ENCODE data around the gene ANKIB1.
A peak's percentile ranks its signal among the peaks of the same experiment; 100 is the strongest.
"Not testable (repeated sequence)": the region's sequence is repeated elsewhere in the genome, so short reads cannot be mapped to it uniquely, and the experiment has no call there.

ANKIB1 gene

GRCh38 chr7:92415225-92415624 lies 169.5 kb downstream of the ANKIB1 start:
- no peak for DNase-seq

DNA sequence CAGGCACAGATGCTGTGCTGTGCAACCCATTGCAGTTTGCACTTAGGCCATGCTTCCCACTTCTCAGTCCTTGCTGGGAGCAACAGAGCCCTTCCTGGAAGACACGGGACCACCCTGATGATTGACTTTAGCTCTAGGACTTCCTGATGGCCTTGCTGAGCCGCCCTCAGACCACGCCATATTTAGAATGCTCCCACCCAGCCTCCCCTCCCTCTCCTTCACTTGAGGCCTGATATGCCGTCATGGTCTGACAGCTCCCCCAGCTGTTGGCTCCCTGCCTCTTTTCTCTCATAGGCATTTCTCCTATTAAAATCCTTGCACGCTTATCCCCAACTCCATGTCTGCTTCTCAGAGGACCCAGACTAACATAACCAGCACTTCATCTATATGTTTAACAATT lies 172.1 kb downstream of the ANKIB1 start:
- no peak for DNase-seq

DNA sequence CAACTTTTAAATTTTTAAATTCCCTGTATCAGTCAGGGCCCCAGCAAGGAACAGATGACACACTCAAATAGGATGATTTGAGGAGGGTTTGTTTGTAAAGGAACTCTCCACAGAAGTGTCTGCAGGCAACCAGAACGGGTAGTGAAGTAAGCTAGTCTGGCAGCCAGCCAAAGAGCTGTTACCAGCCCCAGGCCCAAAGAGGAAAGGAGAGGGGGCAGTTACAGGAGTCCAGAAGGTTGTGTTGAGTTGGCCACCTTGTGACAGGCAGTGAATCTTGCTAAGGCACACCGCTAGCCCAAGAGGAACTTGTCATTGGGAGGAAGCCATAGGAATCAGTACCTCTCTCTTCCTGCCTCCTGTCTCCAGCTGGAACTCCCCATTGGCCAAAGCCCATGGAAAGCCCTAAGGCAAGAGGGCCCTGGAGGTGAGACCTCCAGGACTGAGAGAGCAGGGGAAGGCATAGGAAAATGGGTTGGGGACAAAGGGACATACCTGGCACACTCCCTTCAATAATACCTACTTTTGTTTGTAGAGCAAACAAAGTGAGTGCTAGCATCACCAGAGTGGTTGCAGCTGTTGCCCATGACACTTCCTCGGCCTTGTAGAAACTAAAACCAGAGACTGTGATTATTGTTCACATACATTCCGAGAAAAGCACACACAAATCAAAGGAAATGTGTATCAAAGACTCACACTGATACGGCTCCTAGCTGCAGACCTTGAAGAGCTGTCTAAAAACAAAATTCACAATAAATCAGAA lies 176.1 kb downstream of the ANKIB1 start:
- no peak for DNase-seq

- no peak for DNase-seq
Observed at GRCh38 chr7:92422926-92423325, 177.2 kb downstream of the ANKIB1 start.

DNA sequence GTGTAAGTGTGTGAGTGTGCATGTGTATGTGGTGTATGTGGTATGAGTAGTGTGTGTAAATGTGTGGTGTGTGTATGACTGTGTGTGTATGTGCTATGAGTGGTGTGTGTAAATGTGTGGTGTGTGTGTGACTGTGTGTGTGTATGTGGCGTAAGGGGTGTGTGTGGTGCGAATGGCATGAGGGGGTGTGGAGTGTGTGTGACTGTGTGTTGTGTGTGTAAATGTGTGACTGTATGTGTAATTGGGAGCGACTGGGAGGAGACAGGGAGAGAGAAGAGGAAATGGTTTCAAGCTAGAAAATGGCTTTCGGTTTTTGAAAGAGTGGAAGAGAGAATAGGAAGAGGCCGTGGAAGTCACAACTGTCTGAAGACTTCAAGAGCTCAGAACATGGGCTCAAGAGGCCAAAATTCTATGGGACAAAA lies 177.9 kb downstream of the ANKIB1 start:
- DNase-seq: no peak

GRCh38 chr7:92425311-92425947 lies 179.7 kb downstream of the ANKIB1 start:
- peak; percentile 15 for DNase-seq

GRCh38 chr7:92427193-92427592 lies 181.4 kb downstream of the ANKIB1 start:
- no peak for DNase-seq

GRCh38 chr7:92432299-92432946 lies 186.6 kb downstream of the ANKIB1 start:
- DNase-seq: no peak

- no peak for DNase-seq
Observed at GRCh38 chr7:92433019-92433418, 187.2 kb downstream of the ANKIB1 start.

DNA sequence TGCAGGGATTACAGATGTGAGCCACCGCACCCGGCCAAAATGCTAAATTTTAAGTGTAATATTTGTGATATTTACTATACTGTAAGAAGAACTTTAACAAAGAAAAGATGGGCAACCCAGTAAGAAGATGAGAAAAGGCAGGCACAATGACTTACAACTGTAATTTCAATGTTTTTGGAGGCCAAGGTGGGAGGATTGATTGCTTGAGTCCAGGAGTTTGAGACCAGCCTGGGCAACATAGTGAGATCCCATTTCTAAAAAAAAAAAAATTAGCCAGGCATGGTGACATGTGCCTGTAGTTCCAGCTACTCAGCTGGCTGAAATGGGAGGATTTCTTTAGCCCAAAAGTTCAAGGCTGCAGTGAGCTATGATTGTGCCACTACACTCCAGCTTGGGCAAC lies 189.8 kb downstream of the ANKIB1 start:
- DNase-seq: no peak

- no peak for DNase-seq
Observed at GRCh38 chr7:92436612-92437445, 191.1 kb downstream of the ANKIB1 start.

DNA sequence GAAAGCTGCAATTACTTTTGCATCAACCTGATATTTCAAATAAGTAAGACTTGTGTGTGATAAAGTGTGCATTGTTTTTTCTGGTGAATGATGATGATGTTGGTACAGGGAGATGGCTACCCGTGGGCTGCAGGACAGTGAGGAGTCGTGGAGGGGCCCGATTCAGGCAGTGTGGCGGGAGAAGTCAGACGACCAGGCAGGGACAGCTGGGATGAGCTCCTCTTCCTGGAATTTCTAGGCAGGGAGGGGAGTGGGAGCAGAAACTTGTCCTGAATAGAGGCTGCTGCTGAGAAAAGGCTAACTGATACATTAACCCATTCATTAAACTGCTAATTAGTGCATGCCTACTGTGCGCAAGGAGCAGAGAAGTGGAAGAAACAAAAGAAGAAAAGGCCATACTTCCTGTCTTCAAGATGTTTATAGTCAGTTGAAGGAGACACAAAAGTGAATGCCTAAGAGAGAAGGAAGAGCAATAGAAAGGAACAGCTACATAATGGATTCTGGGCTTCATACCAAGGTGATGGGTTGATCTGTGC lies 192.2 kb downstream of the ANKIB1 start:
- DNase-seq: no peak

DNA sequence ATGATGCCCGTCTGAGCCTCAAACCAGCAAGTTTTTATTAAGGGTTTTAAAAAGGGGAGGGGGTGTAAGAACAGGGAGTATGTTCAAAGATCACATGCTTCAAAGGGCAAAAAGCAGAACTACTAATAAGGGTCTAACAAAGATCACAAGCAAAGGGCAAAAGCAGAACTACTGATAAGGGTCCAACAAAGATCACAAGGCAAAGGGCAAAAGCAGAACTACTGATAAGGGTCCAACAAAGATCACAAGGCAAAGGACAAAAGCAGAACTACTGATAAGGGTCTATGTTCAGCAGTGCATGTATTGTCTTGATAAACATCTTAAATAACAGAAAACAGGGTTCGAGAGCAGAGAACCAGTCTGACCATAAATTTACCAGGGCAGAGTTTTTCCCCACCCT lies 196.9 kb downstream of the ANKIB1 start:
- not testable (repeated sequence) for DNase-seq

- no peak for DNase-seq
Observed at GRCh38 chr7:92446869-92447344, 201.1 kb downstream of the ANKIB1 start.

- DNase-seq: peak; percentile 71
Observed at GRCh38 chr7:92447345-92448204, 201.8 kb downstream of the ANKIB1 start, which contains the start of gene GATAD1. TSS of gene GATAD1 (plus strand) at chr7:92447482. CDS start at chr7:92447730, 248 bp downstream.

DNA sequence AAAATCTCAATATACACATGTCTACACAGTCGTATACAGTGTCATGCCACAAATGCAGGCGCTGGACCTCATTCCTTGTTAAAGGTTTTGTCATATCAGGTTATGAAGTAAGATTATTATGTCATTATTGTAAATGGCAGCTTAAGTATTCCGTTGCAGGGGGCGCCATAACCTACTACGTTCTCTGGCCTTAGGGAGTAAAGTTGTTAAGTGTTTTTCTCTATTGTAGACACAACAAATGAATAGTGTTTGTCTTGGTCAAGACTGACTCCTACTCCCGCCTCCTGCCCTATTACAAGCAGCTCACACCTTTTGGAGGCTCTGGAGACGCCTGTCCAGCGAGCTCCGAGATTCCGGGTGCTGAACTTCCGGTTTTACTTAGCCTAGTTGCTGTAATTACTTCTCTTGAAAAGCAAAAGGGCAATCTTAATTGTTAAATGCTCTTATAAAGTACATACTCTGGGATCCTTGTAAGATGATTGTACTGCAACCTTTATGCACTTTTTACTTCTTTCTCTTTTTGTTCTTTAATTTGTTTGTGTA lies 202.5 kb downstream of the ANKIB1 start:
- DNase-seq: peak; percentile 58

Data from activated CD4-positive, alpha-beta T cell treated with anti-CD3 and anti-CD28 coated beads, Interleukin-2, amount 50 U/mL, for 1 hour (primary cell).